Vagina (tissue), 2 donors: ENCODE data around the gene CYB5A. TPM values are rescaled to one million over a fixed set of nuclear protein-coding genes. Genes with fewer than 3 reads are reported as not detected.

Experiments
- DNase-seq, 2 donors: peaks; one replicate each; pipeline ENCODE4 v3.0.0-alpha.2; 2017; ENCODE audit errors: extremely low spot score in 2 of 2
- H3K27ac ChIP-seq: fragments of 200-600 bp; sonication (generic); one replicate; pipeline ENCODE4 v1.5.1; 2019
- H3K27me3 ChIP-seq: fragments of 200-600 bp; sonication (generic); one replicate; pipeline ENCODE4 v1.5.1; 2019
- H3K36me3 ChIP-seq, 2 donors: fragments of 200-600 bp; sonication (generic); one replicate each; pipeline ENCODE4 v1.5.1; 2017 to 2019
- H3K4me1 ChIP-seq: fragments of 200-600 bp; sonication (generic); one replicate; pipeline ENCODE4 v1.5.1; 2019
- H3K4me3 ChIP-seq, 2 donors: fragments of 200-600 bp; sonication (generic); 1 replicate in 1 of 2; 2 replicates in 1 of 2; pipeline ENCODE4 v1.5.1; 2016 to 2019
- H3K9me3 ChIP-seq: fragments of 200-600 bp; sonication (generic); one replicate; pipeline ENCODE4 v1.5.1; 2019
- CTCF ChIP-seq, 3 experiments: fragments of 450-650 bp in 2 of 3; fragments of 200-600 bp in 1 of 3; sonication (generic) in 1 of 3; IDR thresholded peaks; one replicate each; pipeline ENCODE4 v1.5.1; 2017 to 2019; ENCODE audit warnings: antibody characterized with exemption in 3 of 3, mild to moderate bottlenecking in 2 of 3, moderate library complexity in 2 of 3
- POLR2A ChIP-seq, 2 donors: fragments of 450-650 bp; IDR thresholded peaks; one replicate each; pipeline ENCODE4 v1.6.1; 2017; ENCODE audit warnings: antibody characterized with exemption in 2 of 2, mild to moderate bottlenecking in 2 of 2, moderate library complexity in 2 of 2
- POLR2AphosphoS5 ChIP-seq, 2 donors: sonication (generic); formaldehyde crosslinking; IDR thresholded peaks; one replicate each; pipeline ENCODE4 v1.9.0; 2017; ENCODE audit warnings: antibody characterized with exemption in 2 of 2, mild to moderate bottlenecking in 2 of 2, low read depth in 1 of 2; ENCODE audit not compliant: insufficient read depth in 1 of 2
- intact Hi-C: fragments of 100-400 bp; cut with DNase I; formaldehyde crosslinking; loops from one replicate; pipeline ENCODE4 v1.15.1; 2023
- total RNA-seq: library from RNA; depleted of rRNA; stranded (reverse); fragments of >200 nt; gene quantifications from one replicate; pipeline ENCODE4 v1.2.3, GENCODE V29; 2016

Gene CYB5A
- total RNA-seq, 1 donor from 2014 or later = 88.6 TPM

DNA sequence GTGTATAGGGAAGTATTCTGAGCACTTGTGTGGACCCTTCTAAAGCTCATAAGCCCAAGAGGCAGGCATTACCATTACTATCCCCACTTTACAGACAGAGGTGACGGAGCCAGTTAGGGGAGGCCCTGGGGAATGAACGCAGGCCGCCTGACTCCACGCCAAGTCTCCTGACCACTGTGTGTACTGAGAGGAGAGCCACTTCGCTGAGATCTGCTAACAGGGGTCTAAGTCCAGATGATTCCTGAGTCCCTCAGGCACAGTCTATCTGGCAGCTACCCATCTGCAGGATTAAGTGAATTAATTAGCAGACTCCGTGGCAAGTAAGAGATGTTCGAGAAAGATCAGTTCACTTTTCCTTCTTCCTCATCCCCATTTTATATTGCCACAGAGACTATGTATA, 13.7 kb downstream of the CYB5A start:
- no peaks in the 10 kb centered on the region for H3K9me3 ChIP-seq
- TF ChIP-seq CTCF (IDR thresholded peaks at IDR 0.05) = no peak
- TF ChIP-seq POLR2A (IDR thresholded peaks at IDR 0.05) = no peak
- TF ChIP-seq POLR2AphosphoS5 (IDR thresholded peaks at IDR 0.05; ENCODE audit: insufficient read depth in 1 of 2, low read depth in 1 of 2) = no peak
- no peak overlapping the region for H3K27ac ChIP-seq
- H3K4me3 ChIP-seq = no peak overlapping the region
- DNase-seq = no peak
- peaks cover 39% of the 10 kb centered on the region for H3K4me1 ChIP-seq
- H3K27me3 ChIP-seq = no peaks in the 10 kb centered on the region
- intact Hi-C loops = no loop called here
- peaks cover 0 to 4% of the 10 kb centered on the region in 2 donors for H3K36me3 ChIP-seq

DNA sequence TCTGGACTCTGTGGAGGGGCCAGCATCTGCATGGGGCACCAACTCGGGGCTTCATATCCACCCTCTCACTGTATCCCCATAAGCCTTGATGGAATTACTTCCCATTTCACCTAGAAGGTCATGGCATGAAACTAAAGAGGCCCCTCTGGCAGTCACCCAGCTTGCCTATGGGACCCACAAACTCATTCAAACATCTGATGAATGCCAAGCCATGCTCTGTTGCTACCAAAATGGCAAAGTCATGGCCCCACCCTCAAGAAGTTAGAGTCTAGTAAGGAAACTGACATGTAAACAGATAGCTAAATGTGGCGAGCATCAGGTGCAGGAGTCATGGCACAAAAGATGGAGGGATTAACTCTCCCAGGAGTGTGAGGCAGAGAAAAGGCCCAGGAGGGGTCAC, 14.5 kb downstream of the CYB5A start:
- DNase-seq = no peak
- intact Hi-C loops = no loop called here
- H3K27me3 ChIP-seq = no peaks in the 10 kb centered on the region
- peaks cover 0 to 4% of the 10 kb centered on the region in 2 donors for H3K36me3 ChIP-seq
- no peak overlapping the region for H3K4me3 ChIP-seq
- no peaks in the 10 kb centered on the region for H3K9me3 ChIP-seq
- no peak for TF ChIP-seq CTCF (IDR thresholded peaks at IDR 0.05)
- TF ChIP-seq POLR2AphosphoS5 (IDR thresholded peaks at IDR 0.05; ENCODE audit: insufficient read depth in 1 of 2, low read depth in 1 of 2) = no peak
- TF ChIP-seq POLR2A (IDR thresholded peaks at IDR 0.05) = no peak
- H3K4me1 ChIP-seq = peaks cover 32% of the 10 kb centered on the region
- no peak overlapping the region for H3K27ac ChIP-seq

- peaks cover 0 to 4% of the 10 kb centered on the region in 2 donors for H3K36me3 ChIP-seq
- H3K27ac ChIP-seq = no peak overlapping the region
- no peaks in the 10 kb centered on the region for H3K9me3 ChIP-seq
- DNase-seq = no peak
- intact Hi-C loops = no loop called here
- no peak overlapping the region for H3K4me3 ChIP-seq
- no peaks in the 10 kb centered on the region for H3K27me3 ChIP-seq
- no peak for TF ChIP-seq POLR2AphosphoS5 (IDR thresholded peaks at IDR 0.05; ENCODE audit: insufficient read depth in 1 of 2, low read depth in 1 of 2)
- TF ChIP-seq CTCF (IDR thresholded peaks at IDR 0.05) = no peak
- no peak for TF ChIP-seq POLR2A (IDR thresholded peaks at IDR 0.05)
- peaks cover 29% of the 10 kb centered on the region for H3K4me1 ChIP-seq
These were observed 15.2 kb downstream of the CYB5A start for GRCh38 chr18:74276609-74277008.

- TF ChIP-seq POLR2A (IDR thresholded peaks at IDR 0.05) (no peak), CTCF (IDR thresholded peaks at IDR 0.05) (no peak), POLR2AphosphoS5 (IDR thresholded peaks at IDR 0.05; ENCODE audit: insufficient read depth in 1 of 2, low read depth in 1 of 2) (no peak)
- H3K27ac ChIP-seq = no peak overlapping the region
- no peaks in the 10 kb centered on the region for H3K27me3 ChIP-seq
- intact Hi-C loops = no loop called here
- no peak for DNase-seq
- H3K9me3 ChIP-seq = no peaks in the 10 kb centered on the region
- no peak overlapping the region for H3K4me3 ChIP-seq
- H3K36me3 ChIP-seq = peaks cover 0 to 4% of the 10 kb centered on the region in 2 donors
- peaks cover 31% of the 10 kb centered on the region for H3K4me1 ChIP-seq
These were observed 16.0 kb downstream of the CYB5A start for GRCh38 chr18:74275736-74276135.

DNA sequence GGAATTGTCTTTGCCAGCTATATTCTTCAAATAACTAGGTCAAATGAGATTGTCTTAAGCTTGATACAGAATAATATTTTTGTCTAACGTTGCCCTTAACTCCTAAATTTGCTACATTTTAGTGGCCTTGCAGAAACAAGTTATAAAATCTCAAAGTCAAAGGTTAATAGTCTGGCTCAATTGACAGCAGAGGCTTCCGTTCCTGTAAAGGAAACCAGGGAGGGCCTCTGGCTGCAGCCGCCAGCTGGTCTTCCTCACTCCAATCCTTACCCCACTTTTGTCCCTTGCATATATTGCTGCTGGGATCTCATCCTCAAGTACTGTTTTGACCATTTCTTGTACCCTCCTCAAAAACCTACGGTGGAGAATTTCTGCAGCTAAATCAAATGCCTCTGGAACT, 17.1 kb downstream of the CYB5A start:
- Histone ChIP-seq H3K9me3 (no peaks in the 10 kb centered on the region), H3K4me3 (no peak overlapping the region), H3K27me3 (no peaks in the 10 kb centered on the region), H3K4me1 (peaks cover 31% of the 10 kb centered on the region), H3K27ac (no peak overlapping the region), H3K36me3 (peaks cover 0 to 1% of the 10 kb centered on the region in 2 donors)
- intact Hi-C loops = no loop called here
- no peak for DNase-seq
- no peak for TF ChIP-seq POLR2AphosphoS5 (IDR thresholded peaks at IDR 0.05; ENCODE audit: insufficient read depth in 1 of 2, low read depth in 1 of 2)
- no peak for TF ChIP-seq POLR2A (IDR thresholded peaks at IDR 0.05)
- no peak for TF ChIP-seq CTCF (IDR thresholded peaks at IDR 0.05)
